Measurements from ENCODE around the gene MYO1D. TPM values are rescaled to one million over a fixed set of nuclear protein-coding genes. Genes with fewer than 3 reads are reported as not detected.

The MYO1D gene
- total RNA-seq, 1 experiment from 2014 or later: 1.3 TPM

- Histone ChIP-seq H3K36me3 (ENCODE audit: control insufficient read depth, insufficient read depth, low read length) (no peaks in the 10 kb centered on the region), H3K4me3 (ENCODE audit: low read depth in 2 of 2, low read length in 2 of 2) (no peak overlapping the region), H3K27me3 (ENCODE audit: control insufficient read depth, insufficient read depth, low read length) (peaks cover 3% of the 10 kb centered on the region; the same call in 1 of the 2 replicates), H3K27ac (ENCODE audit: low read length) (no peak overlapping the region), H3K9me3 (ENCODE audit: control insufficient read depth, insufficient read depth, low read depth, low read length) (no peaks in the 10 kb centered on the region), H3K4me1 (ENCODE audit: control insufficient read depth, insufficient read depth, low read length) (no peaks in the 10 kb centered on the region)
- DNase-seq (ENCODE audit: low read depth, low spot score): no peak
- no peak for TF ChIP-seq CTCF (IDR thresholded peaks at IDR 0.05)
- TF ChIP-seq POLR2AphosphoS5 (IDR thresholded peaks at IDR 0.05; ENCODE audit: low read depth, low read length): no peak
- TF ChIP-seq SIN3A (IDR thresholded peaks at IDR 0.05; ENCODE audit: borderline replicate concordance, insufficient read depth, low read depth, low read length): no peak
- TF ChIP-seq REST (IDR thresholded peaks at IDR 0.05; ENCODE audit: insufficient read depth in 1 of 2, low read depth in 2 of 2, low read length in 1 of 2): no peak
- TF ChIP-seq TCF7L2 (IDR thresholded peaks at IDR 0.05; ENCODE audit: low read depth, low read length): no peak
- no peak for ATAC-seq
- POLR2A ChIA-PET: no interaction called here
- intact Hi-C loops (cut with micrococcal nuclease; ENCODE audit: unreplicated experiment) (no loop called here), in situ Hi-C loops (cut with HindIII; ENCODE audit: low pct_unique_long_range_greater_than_20kb, low sequenced_read_pairs) (no loop called here)
- CTCF ChIA-PET: no interaction called here
- BruUV-seq (replicated peaks): no TSS peak
These were observed 30.8 kb downstream of the MYO1D start for GRCh38 chr17:32846143-32846542.

- BruUV-seq (replicated peaks): no TSS peak
- ChIA-PET CTCF (no interaction called here), POLR2A (no interaction called here)
- Histone ChIP-seq H3K36me3 (ENCODE audit: control insufficient read depth, insufficient read depth, low read length) (no peaks in the 10 kb centered on the region), H3K27me3 (ENCODE audit: control insufficient read depth, insufficient read depth, low read length) (peaks cover 10% of the 10 kb centered on the region), H3K27ac (ENCODE audit: low read length) (no peak overlapping the region), H3K4me3 (ENCODE audit: low read depth in 2 of 2, low read length in 2 of 2) (no peak overlapping the region), H3K9me3 (ENCODE audit: control insufficient read depth, insufficient read depth, low read depth, low read length) (no peaks in the 10 kb centered on the region), H3K4me1 (ENCODE audit: control insufficient read depth, insufficient read depth, low read length) (no peaks in the 10 kb centered on the region)
- intact Hi-C loops (cut with micrococcal nuclease; ENCODE audit: unreplicated experiment): no loop called here
- no peak for ATAC-seq
- TF ChIP-seq SIN3A (IDR thresholded peaks at IDR 0.05; ENCODE audit: borderline replicate concordance, insufficient read depth, low read depth, low read length) (no peak), CTCF (IDR thresholded peaks at IDR 0.05) (no peak), TCF7L2 (IDR thresholded peaks at IDR 0.05; ENCODE audit: low read depth, low read length) (no peak), POLR2AphosphoS5 (IDR thresholded peaks at IDR 0.05; ENCODE audit: low read depth, low read length) (no peak), REST (IDR thresholded peaks at IDR 0.05; ENCODE audit: insufficient read depth in 1 of 2, low read depth in 2 of 2, low read length in 1 of 2) (no peak)
- no peak for DNase-seq (ENCODE audit: low read depth, low spot score)
- in situ Hi-C loops (cut with HindIII; ENCODE audit: low pct_unique_long_range_greater_than_20kb, low sequenced_read_pairs): no loop called here
These were observed 36.7 kb downstream of the MYO1D start for GRCh38 chr17:32840241-32840640.

All from Panc1 (cell line).